CD4-positive, alpha-beta T cell treated with Interleukin-4 for 4 hours (primary cell): ENCODE data around the gene BAD.

Experiments
- DNase-seq: peaks from one replicate; pipeline ENCODE4 v3.0.0-alpha.2; 2020

Gene BAD

GRCh38 chr11:64226507-64227051, 57.9 kb downstream of the BAD start:
- DNase-seq, result peak; percentile 59

GRCh38 chr11:64225608-64226506, 58.6 kb downstream of the BAD start, which contains the start of the genes NUDT22 and TRPT1:
TSS of gene NUDT22 (plus strand) at chr11:64226274. CDS start at chr11:64226653, 379 bp downstream.
TSS of gene TRPT1 (minus strand) at chr11:64226186. CDS start at chr11:64225860, 326 bp downstream.
- peak; percentile 78 for DNase-seq

GRCh38 chr11:64224891-64225607, 59.4 kb downstream of the BAD start:
- DNase-seq, result no peak

GRCh38 chr11:64224151-64224890, 60.1 kb downstream of the BAD start:
- DNase-seq, result no peak

GRCh38 chr11:64223001-64223651, 61.3 kb downstream of the BAD start:
- DNase-seq, result no peak

- DNase-seq, result no peak
These were observed 61.8 kb downstream of the BAD start for GRCh38 chr11:64222651-64223000.

GRCh38 chr11:64220798-64221197, 63.7 kb downstream of the BAD start:
- no peak for DNase-seq

- DNase-seq, result no peak
These were observed 64.2 kb downstream of the BAD start for GRCh38 chr11:64220271-64220670.
